Transverse colon (tissue), 4 donors: ENCODE measurements around the gene SH2D2A.
"Not testable (repeated sequence)": the region's sequence is repeated elsewhere in the genome, so short reads cannot be mapped to it uniquely, and the experiment has no call there.

Source experiments
- POLR2A ChIP-seq: fragments of 450-650 bp; IDR thresholded peaks from one replicate; pipeline ENCODE4 v1.6.1; 2016; ENCODE audit warnings: antibody characterized with exemption, mild to moderate bottlenecking, moderate library complexity
- POLR2AphosphoS5 ChIP-seq, 3 donors: sonication (generic); formaldehyde crosslinking; IDR thresholded peaks; one replicate each; pipeline ENCODE4 v1.6.1; 2016; ENCODE audit warnings: antibody characterized with exemption in 3 of 3
- TF ChIP-seq, protein P1 (sequence below), 5 experiments: fragments of 200-600 bp in 3 of 5; fragments of 450-650 bp in 2 of 5; sonication (generic) in 3 of 5; IDR thresholded peaks; 1 replicate in 2 of 5; 2 replicates in 3 of 5; pipeline ENCODE4 v1.5.1; 2016 to 2017; ENCODE audit warnings: antibody characterized with exemption in 5 of 5, inconsistent platforms in 3 of 5, mild to moderate bottlenecking in 2 of 5, moderate library complexity in 1 of 5

DNA sequence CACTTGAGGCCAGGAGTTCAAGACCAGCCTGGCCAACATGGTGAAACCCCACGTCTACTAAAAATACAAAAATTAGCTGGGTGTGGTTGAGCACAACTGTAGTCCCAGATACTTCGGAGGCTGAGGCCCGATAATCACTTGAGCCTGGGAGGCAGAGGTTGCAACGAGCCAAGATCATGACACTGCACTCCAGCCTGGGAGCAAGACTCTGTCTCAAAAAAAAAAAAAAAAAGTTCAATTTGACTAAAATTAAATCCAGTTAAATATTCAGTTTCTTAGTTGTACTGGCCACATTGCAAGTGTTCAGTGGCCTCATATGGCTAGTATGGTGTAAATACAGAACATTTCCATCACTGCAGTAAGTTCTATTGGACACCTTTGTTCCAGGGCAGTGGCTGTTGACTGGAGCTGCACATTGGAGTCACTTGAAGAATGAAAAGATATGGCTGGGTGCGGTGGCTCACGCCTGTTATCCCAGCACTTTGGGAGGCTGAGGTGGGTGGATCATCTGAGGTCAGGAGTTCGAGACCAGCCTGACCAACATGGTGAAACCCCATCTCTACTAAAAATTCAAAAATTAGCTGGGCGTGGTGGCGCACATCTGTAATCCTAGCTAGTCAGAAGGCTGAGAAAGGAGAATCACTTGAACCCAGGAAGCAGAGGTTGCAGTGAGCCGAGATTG, 58.9 kb downstream of the SH2D2A start:
- TF ChIP-seq POLR2A; POLR2AphosphoS5 (IDR thresholded peaks at IDR 0.05): not testable (repeated sequence)
- TF ChIP-seq, protein P1, sequence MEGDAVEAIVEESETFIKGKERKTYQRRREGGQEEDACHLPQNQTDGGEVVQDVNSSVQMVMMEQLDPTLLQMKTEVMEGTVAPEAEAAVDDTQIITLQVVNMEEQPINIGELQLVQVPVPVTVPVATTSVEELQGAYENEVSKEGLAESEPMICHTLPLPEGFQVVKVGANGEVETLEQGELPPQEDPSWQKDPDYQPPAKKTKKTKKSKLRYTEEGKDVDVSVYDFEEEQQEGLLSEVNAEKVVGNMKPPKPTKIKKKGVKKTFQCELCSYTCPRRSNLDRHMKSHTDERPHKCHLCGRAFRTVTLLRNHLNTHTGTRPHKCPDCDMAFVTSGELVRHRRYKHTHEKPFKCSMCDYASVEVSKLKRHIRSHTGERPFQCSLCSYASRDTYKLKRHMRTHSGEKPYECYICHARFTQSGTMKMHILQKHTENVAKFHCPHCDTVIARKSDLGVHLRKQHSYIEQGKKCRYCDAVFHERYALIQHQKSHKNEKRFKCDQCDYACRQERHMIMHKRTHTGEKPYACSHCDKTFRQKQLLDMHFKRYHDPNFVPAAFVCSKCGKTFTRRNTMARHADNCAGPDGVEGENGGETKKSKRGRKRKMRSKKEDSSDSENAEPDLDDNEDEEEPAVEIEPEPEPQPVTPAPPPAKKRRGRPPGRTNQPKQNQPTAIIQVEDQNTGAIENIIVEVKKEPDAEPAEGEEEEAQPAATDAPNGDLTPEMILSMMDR (IDR thresholded peaks at IDR 0.05), result not testable (repeated sequence)
